ENCODE data around the gene HOXB8.

DNA sequence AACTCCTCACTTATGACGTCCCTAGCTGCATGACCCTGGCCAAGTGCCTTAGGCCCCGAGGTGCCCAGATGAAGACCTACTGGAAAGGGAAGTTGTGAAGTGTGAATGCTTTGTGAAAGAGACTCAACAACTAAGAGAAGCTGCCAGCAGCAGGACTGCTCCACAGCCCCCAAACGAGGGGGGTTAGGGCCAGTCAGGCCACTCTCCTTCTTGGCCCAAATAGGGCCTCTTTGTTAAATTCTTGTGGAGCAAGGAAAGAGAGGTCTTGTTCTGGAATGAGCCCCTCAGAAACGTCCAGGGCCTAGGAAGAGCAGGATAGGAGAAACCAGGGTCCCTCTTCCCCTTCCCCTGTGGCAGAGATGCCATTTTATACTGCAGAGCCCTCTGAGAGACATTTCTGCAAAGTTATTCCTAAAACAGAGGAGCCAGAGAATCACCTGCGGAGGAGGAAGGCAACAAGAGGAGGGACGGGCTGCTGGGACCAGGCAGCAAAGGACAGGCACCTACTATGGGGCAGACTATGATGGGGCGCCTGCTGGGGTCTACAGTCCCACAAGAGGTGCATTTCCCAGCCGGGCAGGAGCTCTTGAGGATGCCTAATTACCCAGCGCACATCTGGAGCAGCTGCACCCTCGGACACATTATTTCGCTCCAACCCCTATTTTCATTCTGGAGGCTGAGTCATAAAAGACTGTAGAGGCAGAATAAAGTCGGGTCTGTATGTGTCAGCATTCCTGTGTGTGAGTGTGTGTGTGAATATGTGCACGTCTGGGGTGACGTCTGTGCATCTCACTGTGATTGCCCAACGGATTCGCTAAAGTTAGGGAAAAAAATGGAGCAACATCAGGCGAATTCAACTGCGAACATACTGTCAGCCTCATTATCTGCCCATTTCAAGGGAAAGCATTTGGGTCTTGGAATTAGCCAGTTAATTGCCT lies 22.5 kb upstream of the HOXB8 start:
- TF ChIP-seq CTCF (IDR thresholded peaks at IDR 0.05), result no peak
- TF ChIP-seq ZFX (IDR thresholded peaks at IDR 0.05; ENCODE audit: borderline replicate concordance), result no peak

Measured in 22Rv1 (cell line).